ENCODE results near the gene NACC2.
"Not testable (repeated sequence)": the region's sequence is repeated elsewhere in the genome, so short reads cannot be mapped to it uniquely, and the experiment has no call there.

NACC2 gene

DNA sequence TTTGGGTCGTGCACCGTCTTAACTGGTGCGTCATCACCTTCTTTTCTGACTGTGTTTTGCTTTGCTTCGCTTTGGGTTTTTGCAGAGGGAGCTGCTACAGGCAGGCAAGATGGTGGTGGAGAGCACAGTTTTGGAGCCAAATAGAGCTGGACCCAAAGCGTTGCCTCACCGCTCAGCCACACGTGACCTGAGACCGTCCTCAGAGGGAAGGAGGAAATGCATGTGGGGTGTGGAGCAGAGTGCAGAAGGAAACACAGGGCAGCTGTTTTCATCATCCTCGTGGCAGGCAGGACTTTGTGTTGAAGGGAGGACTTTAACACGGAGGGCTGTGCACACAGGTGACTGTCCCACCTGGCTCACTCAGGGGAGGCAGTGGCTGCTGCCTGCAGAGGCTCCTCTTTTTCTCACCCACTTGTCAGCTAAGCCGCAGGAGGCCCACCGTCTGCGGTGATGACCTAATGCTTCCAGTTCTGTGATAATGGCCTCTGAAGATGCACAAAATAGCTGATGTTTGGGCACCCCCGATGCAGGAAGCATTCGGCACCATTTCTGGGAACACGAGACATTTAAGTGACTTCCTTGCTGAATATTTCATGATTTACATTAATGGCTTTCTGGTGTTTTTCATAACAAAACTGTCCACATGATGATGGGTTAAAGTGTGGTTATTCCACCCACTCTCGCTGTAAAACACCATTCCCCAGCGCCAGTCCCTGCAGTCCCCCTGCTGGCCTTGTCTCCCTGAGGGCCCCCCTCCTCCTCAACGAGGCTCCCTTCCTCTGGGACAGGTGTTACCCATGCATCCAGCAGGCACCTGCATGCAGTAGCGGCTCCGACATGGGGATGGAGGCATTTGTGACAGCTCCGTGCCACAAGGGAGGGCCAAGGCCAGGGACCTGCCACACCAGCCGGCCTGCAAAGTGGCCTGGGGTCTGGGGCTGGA lies 121.5 kb downstream of the NACC2 start:
- no peak for DNase-seq

DNA sequence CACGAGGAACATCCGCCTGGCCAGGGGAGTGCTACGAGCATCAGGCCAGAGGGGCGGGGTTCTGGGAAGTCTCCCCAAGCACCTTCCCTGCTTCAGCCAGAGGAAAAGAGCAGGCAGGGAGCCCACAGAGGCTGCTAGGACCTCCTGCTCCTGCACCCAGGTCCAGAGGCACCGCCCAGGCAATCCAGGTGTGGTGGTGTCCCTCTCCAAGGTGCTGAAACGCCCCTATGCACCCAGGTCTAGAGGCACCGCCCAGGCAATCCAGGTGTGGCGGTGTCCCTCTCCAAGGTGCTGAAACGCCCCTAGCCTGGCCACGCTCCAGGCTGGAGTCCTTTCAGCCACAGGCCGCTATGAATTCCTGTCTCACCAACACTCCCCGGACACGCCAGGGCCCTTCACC lies 123.2 kb downstream of the NACC2 start:
- peak; percentile 19 to 29 for DNase-seq

DNA sequence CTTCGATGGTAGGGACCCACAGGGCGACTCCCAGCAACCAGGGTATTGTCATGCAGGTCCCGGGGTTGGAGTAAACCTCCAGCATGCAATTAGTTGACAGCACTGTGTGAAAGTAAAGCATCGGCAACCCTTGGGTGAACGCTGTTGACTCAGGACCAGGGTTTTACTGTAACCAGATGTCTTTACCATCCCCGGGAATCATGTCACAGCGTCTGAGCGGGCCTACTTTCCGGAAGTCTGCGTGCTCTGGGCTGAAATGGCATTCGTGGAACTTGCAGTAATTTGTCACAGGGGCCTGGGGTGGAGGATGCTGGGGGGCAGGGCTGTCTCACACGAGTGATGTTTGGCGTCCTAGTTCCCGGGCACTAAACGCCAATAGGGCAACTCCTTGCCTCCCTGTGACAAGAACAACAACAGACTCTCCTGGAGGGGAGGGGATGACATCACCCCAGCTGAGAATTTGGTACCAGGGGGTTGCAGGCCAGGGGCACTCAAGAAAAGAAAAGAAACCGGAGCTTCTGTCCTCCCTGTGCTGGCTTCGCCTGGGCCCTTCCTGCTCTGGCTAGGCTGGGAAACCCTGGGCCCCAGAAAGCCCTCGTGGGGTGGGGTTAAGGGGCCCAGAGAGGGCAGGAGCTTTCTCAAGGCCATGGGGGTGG lies 123.8 kb downstream of the NACC2 start:
- no peak for DNase-seq

DNA sequence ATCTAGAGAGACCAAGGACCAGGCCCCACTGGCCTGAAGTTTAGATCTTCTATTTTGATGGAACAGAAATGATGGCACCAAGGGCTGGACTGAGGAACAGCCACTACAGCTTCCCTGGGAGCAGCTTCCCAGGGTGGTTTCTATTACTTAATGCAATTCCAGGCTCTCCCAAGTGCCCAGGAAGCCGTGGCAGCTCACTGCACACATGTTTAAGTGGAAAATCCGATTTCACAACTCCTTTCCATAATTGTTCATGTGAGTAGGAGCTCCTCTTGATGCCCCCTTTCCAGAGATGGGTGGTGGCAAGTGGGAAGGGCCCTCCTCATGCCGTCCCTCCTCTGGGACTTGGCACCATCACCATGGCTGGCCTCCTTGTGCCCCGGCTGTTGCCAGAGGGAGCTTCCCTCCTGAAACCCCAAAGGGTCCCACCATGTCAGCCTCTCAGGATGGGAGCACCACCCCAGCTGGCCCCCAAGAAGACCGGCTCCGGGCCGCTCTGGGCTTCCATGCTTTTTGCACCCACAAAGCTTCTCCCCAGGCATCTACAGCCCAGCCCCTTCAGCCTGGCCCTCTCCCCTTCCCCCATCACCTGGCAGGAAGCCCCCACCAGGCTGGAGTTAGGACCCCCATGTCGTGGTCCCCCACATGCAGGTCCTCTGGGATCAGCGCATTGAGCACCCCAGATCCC lies 124.8 kb downstream of the NACC2 start:
- DNase-seq: no peak

DNA sequence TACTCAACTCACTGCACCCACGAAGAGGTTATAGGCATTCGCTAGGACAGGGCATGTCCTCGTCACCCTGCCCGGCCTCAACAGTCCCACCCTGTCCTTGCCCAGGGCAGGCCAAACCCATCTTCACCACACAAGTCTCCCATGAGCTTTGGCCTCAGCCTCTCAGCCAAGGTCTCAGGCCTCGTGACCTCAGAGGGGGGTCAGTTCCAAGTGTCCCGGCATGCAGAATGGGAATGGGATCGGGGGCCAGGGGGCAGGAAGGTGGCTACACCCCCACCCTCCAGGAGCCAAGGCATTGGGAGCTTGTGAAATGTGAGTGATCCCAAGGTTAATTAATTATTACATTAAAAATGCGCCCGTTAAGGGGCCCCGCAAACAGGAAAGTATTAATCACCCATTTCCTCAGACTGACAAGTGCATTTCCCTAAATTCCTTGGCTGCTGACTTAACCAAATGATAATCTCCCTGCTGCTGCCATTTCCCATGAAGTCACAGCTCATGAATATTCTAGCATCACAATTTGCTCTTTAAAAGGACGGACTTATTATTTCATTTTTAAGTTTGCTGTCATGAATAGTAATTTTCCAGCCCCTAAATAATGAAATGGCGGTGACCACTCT lies 125.9 kb downstream of the NACC2 start:
- no peak for DNase-seq

DNA sequence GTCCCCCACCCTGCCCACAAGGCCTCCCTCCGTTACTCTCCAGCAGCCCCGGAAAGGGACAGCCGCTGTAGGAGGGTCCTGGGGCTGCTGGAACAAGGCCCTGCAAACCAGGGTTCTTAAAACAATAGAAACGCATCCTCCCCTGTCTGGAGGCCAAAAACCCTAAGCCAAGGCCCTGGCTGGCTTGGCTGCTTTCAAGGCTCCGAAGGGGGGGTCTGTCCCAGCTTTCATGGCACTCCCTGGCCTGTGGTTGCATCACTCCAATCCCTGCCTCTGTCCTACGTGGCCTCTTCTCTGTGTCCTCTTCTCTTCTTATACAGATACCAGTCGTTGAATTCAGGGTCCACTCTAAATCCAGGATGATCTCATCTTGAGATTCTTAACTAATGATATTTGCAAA lies 126.5 kb downstream of the NACC2 start:
- no peak for DNase-seq

DNA sequence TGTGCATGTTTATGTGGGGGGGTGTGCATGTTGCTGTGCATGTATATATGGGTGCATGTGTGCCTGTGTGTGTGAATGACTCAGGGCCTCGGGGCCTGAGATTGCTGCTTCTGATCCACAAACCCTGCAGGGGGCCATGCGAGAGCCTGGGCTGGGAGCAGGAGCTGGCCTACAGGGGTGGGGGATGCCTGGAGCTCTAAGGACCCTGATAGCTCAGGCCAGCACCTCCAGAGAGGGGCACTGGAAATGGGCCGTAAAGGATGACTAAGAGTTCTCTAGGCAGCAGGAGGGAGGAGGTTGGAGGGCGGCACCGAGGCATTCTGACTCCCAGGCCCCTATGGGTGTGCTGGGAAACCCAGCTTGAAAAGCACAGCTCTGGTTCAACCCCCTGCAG lies 127.0 kb downstream of the NACC2 start:
- DNase-seq: no peak

DNA sequence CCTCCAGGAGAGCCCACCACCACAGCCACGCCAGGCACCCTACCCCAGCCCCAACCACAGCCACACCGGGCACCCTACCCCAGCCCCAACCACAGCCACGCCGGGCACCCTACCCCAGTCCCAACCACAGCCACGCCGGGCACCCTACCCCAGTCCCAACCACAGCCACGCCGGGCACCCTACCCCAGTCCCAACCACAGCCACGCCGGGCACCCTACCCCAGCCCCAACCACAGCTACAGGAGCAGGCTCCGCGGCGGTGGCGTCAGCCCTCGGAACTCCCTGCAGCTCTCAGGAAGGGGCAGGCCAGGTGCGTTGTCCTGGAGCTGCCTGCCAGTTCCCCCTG lies 128.2 kb downstream of the NACC2 start:
- not testable (repeated sequence) for DNase-seq

DNA sequence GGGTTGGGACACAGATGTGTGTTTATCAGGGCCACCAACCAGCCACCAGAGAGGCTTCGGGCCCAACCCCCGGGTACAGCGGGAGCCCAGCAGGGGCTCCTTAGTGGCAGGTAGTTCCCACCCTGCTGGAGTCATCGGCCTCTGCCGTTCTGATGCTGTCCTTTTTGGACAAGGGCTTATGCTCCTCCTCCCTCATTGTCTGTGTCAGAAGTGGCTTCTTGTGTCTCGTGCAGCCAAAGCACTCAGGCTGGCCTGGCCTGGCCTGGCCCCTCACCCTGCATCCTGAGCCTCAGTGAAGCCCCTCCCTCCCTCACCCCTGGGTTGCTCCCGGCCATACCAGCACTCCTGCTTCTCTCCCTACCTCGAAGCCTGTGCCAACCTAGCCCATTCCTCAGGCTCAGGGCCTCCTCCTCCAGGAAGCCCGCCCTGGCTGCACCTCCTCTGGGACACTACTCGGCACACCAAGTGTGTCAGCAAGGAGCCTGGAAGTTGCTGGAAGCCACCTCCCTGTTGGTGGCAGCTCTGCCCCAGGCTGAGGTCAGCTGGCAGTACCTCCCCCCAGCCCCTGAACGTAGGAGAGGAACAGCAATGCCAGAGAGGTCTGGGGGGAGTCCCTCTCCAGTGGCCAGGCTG lies 129.8 kb downstream of the NACC2 start:
- no peak for DNase-seq

DNA sequence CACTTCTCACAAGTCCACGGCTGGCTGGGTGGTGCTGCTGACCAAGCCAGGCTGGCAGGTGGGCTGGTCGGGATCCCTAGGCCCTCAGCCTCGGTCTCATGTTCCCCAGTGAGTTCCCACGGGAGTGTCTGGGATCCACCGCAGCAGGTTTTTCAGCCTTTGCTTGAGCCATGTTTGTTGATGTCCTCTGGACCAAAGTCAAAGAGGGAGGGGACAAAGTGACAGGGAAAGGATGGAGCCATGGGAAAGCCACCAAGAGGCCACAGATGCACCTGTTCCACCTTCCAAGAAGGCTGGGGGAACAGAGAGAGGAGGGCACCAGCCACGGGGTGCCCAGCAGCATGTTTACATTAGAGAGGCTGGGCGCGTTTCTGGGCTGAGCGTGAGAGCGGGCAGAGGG lies 131.2 kb downstream of the NACC2 start:
- DNase-seq: no peak

DNA sequence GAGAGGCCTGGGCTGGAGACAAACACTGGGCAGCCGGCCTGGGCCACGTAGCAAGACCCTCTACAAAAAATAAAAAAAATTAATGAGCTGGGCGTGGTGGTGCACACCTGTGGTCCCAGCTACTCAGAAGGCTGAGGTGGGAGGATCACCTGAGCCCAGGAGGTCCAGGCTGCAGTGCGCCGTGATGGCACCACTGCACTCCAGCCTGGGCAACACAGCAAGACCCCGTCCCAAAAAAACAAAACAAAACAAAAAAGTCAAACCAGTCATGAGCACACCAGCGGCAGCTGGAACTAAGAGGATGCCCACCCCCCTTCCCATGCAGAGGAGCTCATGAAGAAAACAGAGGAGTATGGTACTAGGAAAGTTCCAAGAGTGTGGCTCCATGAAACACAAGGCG lies 131.8 kb downstream of the NACC2 start:
- DNase-seq: no peak

DNA sequence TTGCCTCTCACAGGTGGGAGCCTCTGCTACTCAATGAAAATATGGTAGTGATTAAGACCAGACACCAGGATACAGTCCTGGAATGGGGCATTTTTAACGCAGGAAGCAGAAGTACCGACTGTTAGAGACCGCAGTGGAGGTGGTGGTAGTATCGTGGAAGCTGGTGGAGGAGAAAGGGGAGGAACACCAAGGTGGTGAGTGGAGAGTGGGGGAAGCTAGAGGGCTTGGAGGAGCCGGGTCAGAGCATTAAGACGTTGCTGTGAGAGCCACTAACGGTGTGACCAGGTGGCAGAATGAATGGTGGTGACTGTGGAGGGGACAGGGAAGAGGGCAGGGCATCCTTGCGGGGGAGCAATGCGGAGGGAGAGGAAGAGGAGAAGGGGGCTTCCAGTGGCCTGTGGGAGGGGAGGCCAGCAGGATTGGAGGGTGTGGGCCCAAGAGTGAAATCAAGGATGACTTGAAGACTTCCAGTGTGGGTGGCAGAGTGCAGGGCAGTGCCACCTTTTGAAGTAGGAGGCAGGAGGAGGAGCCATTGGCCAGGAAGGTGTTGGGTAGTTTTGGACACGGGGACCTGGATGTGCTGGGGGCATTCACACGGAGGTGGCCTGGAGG lies 132.3 kb downstream of the NACC2 start:
- DNase-seq: no peak

DNA sequence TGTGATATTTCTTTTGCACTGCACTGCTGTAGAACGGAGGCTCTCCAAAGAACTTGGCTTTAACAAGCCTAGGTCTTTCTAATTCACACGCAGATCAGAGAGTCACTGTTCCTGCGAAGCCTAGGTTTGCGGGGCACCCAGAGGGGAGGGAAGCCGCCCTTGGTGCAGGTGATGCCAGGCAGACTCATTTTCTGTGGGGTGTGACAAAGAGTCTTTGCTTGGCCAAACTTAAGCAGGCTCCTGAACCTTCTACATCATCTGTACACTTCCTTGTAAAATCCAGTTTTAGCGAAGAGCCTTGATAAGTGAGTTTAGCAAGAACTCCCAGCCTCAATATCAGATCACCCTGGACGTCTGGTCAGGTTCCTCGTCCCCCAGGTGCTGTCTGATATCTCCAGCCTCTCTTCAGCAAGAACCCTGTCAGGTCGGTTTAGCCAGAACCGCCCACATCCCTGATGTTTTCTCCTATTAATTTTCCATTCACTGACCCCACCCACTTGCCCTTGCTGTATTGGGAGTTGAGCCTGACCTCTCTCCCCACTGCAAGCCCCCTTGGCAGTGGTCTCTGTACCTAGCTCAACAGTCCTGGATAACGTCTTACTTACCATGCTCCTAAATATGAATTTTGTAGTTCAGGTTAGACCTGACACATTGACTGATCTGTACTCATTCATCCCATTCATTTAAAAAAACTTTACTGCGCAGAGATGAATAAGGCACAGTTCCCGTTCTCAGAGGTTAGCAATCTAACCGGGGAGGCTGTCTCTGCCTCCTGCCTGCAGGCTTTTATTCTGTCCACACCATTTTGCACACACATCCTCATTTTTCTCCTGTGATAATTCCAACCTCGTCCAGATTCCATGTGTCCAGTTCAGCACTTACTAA lies 133.0 kb downstream of the NACC2 start:
- DNase-seq: no peak

DNA sequence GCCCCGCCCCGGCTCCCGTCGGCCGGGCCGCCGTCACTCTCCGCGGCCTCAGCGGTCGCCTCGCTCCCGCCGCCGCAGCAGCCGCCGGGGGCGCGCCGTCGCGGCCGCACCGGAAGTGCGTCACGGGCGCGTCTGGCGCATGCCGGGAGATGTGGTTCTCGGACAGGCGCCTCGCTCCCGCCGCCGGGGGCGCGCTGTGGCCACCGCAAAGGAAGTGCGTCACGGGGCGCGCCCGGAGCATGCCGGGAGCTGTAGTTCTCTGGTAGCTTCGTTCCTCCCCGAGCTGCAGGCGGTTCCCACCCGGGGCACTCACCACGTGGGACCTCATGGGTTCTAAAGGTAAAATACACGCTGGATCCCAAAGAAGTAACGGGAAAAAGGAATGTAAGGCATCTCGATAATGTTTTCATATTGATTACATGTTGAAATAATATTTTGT lies 133.8 kb downstream of the NACC2 start, which contains the start of gene UBAC1:
UBAC1 (minus strand) TSS at position 97 of the 439 bp plus-strand sequence. CDS start 211 bp downstream, outside the sequence.
- DNase-seq: peak; percentile 83 to 90

DNA sequence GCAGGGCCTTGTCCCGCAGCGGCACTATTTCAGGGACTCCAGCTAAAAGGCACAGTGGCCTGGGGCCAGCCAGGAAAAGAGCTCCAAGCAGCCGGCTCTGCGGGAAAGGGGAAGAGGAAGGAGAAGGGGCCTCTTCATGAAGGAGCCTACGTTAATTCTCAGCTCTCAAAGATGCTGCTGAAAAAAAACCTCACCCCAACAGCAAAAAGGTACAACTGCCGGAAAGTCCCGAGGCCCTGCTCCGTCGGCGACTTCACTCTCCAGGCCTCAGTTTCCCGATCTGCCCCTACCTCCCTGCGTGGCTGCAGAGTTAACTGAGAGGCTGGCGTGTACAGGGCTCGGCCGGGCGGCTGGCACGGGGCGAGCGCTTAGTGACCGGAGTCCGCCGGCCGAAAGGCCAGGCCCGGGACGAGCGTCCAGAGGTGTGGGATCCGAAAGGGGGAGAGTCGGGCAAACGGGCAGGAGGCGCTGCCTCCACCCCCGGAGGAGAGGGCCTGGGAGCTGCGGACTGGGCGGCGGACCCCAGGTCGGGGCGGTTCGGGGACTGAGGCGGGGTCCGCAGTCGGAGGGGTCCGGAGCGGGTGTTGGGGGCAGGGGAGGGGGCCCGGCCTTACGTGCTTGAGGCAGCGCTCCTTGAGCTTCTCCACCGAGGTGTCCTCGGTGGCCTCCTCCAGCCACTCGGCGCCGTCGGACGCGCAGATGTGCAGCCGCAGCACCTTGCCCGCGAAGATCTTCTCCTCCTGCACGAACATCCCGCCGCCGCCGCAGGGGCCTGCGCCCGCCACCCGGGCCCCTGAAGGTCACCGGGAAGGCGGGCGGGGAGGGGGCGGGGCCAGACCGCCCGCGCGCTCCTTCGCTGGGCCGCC lies 134.4 kb downstream of the NACC2 start:
- no peak for DNase-seq

DNA sequence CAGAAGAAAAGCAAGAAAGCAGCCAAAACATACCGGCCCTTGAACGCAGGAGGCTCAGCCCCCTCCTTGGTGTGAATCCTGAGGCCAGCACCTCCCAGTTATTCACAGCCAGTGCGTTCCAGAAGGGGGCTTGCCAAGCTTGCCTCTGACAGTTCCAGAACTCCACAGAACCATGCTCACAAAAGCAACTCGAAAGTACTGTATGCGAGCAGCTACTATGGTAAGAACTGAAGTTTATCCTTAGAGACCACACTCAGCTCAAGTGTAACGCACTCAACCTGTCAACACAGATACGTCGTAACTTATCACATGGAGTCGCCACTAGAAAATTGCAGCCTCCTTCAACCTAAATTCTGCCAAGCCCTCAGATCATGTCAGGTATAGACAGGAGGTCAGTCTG lies 135.3 kb downstream of the NACC2 start:
- DNase-seq: no peak

DNA sequence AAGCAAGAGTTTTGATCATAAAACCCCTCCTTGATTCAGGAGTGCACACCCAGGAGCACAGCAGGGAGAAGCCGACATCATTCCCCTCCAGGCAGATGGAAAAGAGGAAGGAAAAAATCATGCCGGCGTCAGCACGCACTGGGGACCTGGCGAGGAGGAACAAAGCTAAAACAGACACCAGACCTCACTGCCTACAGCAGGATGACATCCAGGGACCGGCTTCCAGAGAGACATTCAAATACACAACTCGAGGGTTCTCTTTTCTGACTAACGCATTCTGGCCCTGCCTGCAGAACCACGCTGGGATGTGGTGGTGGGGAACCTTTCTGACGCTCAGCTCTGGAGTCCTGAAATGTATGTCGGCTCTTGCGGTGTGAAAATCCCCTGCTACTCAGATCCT lies 136.6 kb downstream of the NACC2 start:
- no peak for DNase-seq

DNA sequence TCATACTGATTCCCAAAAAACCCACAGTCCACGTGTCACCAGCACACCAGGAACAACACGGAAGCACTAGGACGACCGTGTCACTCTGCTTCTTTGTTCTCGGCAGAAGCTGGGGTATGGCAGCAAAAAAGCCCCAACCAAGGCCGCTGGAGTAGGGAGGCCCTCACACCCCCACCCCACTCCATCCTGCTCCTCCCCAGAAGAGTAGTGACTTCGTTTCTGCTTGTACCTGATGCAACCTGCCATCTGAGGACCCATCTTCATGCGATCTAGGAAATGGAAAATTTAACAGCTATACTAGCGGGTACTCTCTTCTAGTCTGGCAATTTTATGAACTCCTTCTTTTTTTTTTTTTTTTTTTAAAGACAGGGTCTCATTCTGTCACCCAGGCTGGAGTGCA lies 137.7 kb downstream of the NACC2 start:
- no peak for DNase-seq

DNA sequence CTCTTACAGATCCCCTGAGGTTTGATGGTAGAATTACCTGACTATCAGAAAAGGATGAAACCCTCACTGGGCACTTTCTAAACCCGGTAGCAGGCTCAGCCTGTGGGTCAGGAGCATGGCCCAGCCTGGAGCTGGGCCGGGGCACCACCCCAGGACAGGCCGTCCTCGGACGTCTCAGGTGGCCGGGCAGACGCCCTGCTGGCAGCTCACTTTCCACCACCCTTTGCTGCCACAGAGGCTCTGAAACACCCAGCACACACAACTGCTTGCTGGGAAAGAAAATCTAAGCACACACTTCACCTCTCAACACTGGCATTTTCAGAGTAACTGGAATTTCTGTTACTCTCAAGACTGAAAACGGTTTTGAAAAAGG lies 138.3 kb downstream of the NACC2 start:
- no peak for DNase-seq

Measured in SW 1271 (cell line).